Panc1 (cell line): ENCODE data around the gene PCBP4. TPM values are rescaled to one million over a fixed set of nuclear protein-coding genes. Genes with fewer than 3 reads are reported as not detected.

ENCODE experiments used
- ATAC-seq: fragments of 200-7000 bp; cut with Tn5 transposase; 2 replicates; pipeline ENCODE4 v1.9.1; 2020; ENCODE audit warnings: mild to moderate bottlenecking, moderate library complexity
- BruUV-seq: library from RNA; stranded (reverse); fragments of 400-500 nt; replicated peaks from 2 replicates; lab custom pipeline; 2021; lab: Mats Ljungman, UMichigan
- CTCF ChIA-PET: fragments of 300-600 bp; sonication (Branson Sonifier 250); formaldehyde crosslinking; loops from one replicate; lab custom pipeline; 2022; ENCODE audit warnings: antibody characterized with exemption; lab: Charles Lee
- POLR2A ChIA-PET: fragments of 300-600 bp; sonication (Branson Sonifier 250); formaldehyde crosslinking; loops from one replicate; lab custom pipeline; 2022; ENCODE audit warnings: antibody characterized with exemption; lab: Charles Lee
- DNase-seq: peaks from one replicate; pipeline ENCODE4 v3.0.0-alpha.2; 2010; ENCODE audit warnings: low read depth, low spot score
- H3K27ac ChIP-seq: 2 replicates; pipeline ENCODE4 v1.5.1; 2011; ENCODE audit warnings: mild to moderate bottlenecking, low read length, inconsistent platforms
- H3K27me3 ChIP-seq: fragments of 200-500 bp; sonication (Bioruptor generic); 2 replicates; pipeline ENCODE4 v1.6.0; 2014; ENCODE audit warnings: low read length, inconsistent platforms; ENCODE audit not compliant: control insufficient read depth, insufficient read depth
- H3K36me3 ChIP-seq: fragments of 200-500 bp; sonication (Bioruptor generic); 2 replicates; pipeline ENCODE4 v1.5.1; 2014; ENCODE audit warnings: inconsistent platforms, mild to moderate bottlenecking, low read length, moderate library complexity; ENCODE audit not compliant: control insufficient read depth, insufficient read depth
- H3K4me1 ChIP-seq: 2 replicates; pipeline ENCODE4 v1.5.1; 2011; ENCODE audit warnings: inconsistent platforms, mild to moderate bottlenecking, low read length, moderate library complexity; ENCODE audit not compliant: control insufficient read depth, insufficient read depth
- H3K4me3 ChIP-seq, 2 experiments: 2 replicates each; pipeline ENCODE4 v1.5.1; 2011 to 2012; ENCODE audit warnings: low read depth in 2 of 2, low read length in 2 of 2, mild to moderate bottlenecking in 2 of 2, inconsistent platforms in 1 of 2, moderate library complexity in 1 of 2
- H3K9me3 ChIP-seq: fragments of 200-500 bp; sonication (Bioruptor generic); 2 replicates; pipeline ENCODE4 v1.5.1; 2014; ENCODE audit warnings: low read depth, mild to moderate bottlenecking, inconsistent platforms, low read length, moderate library complexity; ENCODE audit not compliant: control insufficient read depth, insufficient read depth
- CTCF ChIP-seq: fragments of 450-650 bp; IDR thresholded peaks from 2 replicates; pipeline ENCODE4 v1.5.1; 2017; ENCODE audit warnings: mild to moderate bottlenecking
- POLR2AphosphoS5 ChIP-seq: IDR thresholded peaks from 2 replicates; pipeline ENCODE4 v1.6.1; 2012; ENCODE audit warnings: mild to moderate bottlenecking, low read depth, low read length, moderate library complexity
- REST ChIP-seq, 2 experiments: IDR thresholded peaks; 2 replicates each; pipeline ENCODE4 v1.6.1; 2011 to 2012; ENCODE audit warnings: low read depth in 2 of 2, control low read depth in 1 of 2, low read length in 1 of 2, mild to moderate bottlenecking in 1 of 2, moderate library complexity in 1 of 2; ENCODE audit not compliant: insufficient read depth in 1 of 2
- SIN3A ChIP-seq: IDR thresholded peaks from 2 replicates; pipeline ENCODE4 v1.6.1; 2012; ENCODE audit warnings: low read depth, mild to moderate bottlenecking, low read length, moderate library complexity, borderline replicate concordance; ENCODE audit not compliant: insufficient read depth
- TCF7L2 ChIP-seq: IDR thresholded peaks from 2 replicates; pipeline ENCODE4 v1.6.1; 2011; ENCODE audit warnings: mild to moderate bottlenecking, low read depth, low read length, inconsistent platforms
- in situ Hi-C: cut with HindIII; loops from 2 replicates; pipeline ENCODE4 v1.10.0; 2016; ENCODE audit warnings: low sequenced_read_pairs, low pct_unique_long_range_greater_than_20kb
- intact Hi-C: fragments of 100-400 bp; cut with micrococcal nuclease; formaldehyde crosslinking; loops from one replicate; pipeline ENCODE4 v1.10.0; 2022; ENCODE audit not compliant: unreplicated experiment
- total RNA-seq: library from RNA; stranded (reverse); gene quantifications from one replicate; pipeline ENCODE4 v1.2.1, GENCODE V29; 2021; ENCODE audit not compliant: unreplicated experiment

Gene PCBP4
- total RNA-seq, 1 experiment from 2014 or later, result 58.0 TPM

DNA sequence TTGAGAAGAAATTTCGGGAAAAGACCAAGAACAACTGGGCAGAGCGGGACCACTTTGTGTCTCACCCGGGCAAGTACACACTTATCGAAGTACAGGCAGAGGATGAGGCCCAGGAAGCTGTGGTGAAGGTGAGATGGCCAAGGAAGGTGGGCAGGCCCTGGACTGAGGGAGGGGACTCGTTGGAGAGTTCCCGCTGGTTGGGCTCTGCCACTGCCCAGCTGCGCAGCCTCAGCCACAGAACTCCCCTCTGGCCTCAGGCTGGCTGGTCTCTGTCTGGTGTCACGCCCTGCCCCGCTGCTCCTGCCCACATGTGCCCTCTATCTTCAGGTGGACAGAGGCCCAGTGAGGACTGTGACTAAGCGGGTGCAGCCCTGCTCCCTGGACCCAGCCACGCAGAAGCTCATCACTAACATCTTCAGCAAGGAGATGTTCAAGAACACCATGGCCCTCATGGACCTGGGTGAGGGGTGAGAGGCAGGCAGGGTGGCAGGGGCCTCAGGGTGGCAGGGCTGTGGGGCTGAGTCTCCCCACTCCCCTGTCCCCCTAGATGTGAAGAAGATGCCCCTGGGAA is 22.7 kb downstream of the PCBP4 start:
- H3K36me3 ChIP-seq, result no peaks in the 10 kb centered on the region; the same call in 1 of the 2 replicates
- peaks cover 7% of the 10 kb centered on the region; the same call in 1 of the 2 replicates for H3K4me1 ChIP-seq
- H3K27ac ChIP-seq, result no peak overlapping the region
- no peak for DNase-seq
- no peaks in the 10 kb centered on the region for H3K9me3 ChIP-seq
- intact Hi-C loops (no loop called here), in situ Hi-C loops (no loop called here)
- H3K27me3 ChIP-seq, result no peaks in the 10 kb centered on the region
- CTCF ChIA-PET, result no interaction called here
- no TSS peak for BruUV-seq
- ATAC-seq, result no peak
- TF ChIP-seq REST (IDR thresholded peaks at IDR 0.05; ENCODE audit: insufficient read depth in 1 of 2, low read depth in 2 of 2, low read length in 1 of 2) (no peak), POLR2AphosphoS5 (no peak), TCF7L2 (no peak), SIN3A (no peak), CTCF (no peak)
- no peak overlapping the region for H3K4me3 ChIP-seq
- POLR2A ChIA-PET, result interaction anchor here (0.6 kb wide), 1 partner anchor 8 kb away, joined by 6 read pairs; no protein-coding TSS in a partner anchor

DNA sequence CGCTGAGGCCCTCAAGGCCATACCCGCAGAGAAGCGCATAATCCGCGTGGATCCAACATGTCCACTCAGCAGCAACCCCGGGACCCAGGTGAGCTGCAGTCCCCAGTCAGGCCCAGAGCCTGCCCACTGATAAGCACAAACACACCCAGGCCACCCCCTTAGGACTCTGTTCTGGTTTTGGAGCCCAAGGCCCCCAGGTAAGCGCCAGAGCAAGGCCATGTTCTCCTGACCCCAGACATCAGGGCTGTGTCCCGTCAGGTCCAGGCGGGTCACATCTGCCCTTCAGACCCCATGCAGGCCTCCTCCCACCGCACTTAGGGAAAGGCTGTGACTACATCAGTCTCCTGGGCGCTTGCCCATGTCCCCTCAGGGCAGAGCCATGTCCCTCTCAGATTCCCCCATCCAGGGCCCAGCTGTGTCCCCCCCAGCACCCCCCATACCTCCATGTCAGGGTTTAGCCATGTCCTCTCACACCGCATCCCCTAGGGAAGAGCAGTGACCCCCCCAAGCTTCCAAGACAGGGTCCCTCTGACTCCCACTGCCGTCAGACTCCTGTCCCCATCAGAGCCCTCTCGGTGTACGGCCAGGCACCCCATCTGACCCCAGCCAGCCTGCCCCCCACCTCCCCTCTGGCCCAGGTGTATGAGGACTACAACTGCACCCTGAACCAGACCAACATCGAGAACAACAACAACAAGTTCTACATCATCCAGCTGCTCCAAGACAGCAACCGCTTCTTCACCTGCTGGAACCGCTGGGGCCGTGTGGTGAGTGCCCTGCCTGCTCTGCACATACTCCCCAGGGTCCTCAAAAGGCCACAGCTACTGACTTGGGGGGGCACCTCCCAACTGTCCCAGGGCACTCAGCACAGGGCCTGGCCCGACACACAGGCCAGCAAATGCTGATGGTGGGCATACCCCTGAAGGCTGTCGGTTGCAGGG is 23.5 kb downstream of the PCBP4 start:
- ChIA-PET CTCF (interaction anchor here (1.1 kb wide), 1 partner anchor 18 kb away, joined by 3 read pairs; no protein-coding TSS in a partner anchor), POLR2A (no interaction called here)
- no peaks in the 10 kb centered on the region for H3K9me3 ChIP-seq
- BruUV-seq, result no TSS peak
- TF ChIP-seq REST (IDR thresholded peaks at IDR 0.05; ENCODE audit: insufficient read depth in 1 of 2, low read depth in 2 of 2, low read length in 1 of 2), result no peak
- no peak for TF ChIP-seq POLR2AphosphoS5
- no peak for TF ChIP-seq CTCF
- TF ChIP-seq TCF7L2, result no peak
- no peak for TF ChIP-seq SIN3A
- H3K4me1 ChIP-seq, result peaks cover 7% of the 10 kb centered on the region; the same call in 1 of the 2 replicates
- DNase-seq (no peak), ATAC-seq (no peak)
- in situ Hi-C loops (no loop called here), intact Hi-C loops (loop anchor here (2.0 kb wide), 1 partner anchor 31 kb away; the partner anchor contains the start of genes ABHD14A and ABHD14B)
- no peak overlapping the region; a peak in 1 of 4 replicates for H3K4me3 ChIP-seq
- no peaks in the 10 kb centered on the region for H3K27me3 ChIP-seq
- H3K36me3 ChIP-seq, result no peaks in the 10 kb centered on the region; the same call in 1 of the 2 replicates
- peak overlapping the region; percentile 95 for H3K27ac ChIP-seq
